Skin epidermis (tissue), 12 donors: ENCODE data around the gene KCNIP3.
"Not testable (repeated sequence)": the region's sequence is repeated elsewhere in the genome, so short reads cannot be mapped to it uniquely, and the experiment has no call there.

Experiments
- H3K27ac ChIP-seq, 21 experiments: fragments of 200-600 bp; sonication (generic) in 11 of 21; one replicate each; pipeline ENCODE4 v1.5.0; 2020; ENCODE audit warnings: mild to moderate bottlenecking in 3 of 21, inconsistent platforms in 2 of 21, moderate library complexity in 2 of 21
- H3K4me3 ChIP-seq, 7 experiments: fragments of 200-600 bp; sonication (generic) in 2 of 7; one replicate each; pipeline ENCODE4 v1.5.0; 2020; ENCODE audit warnings: inconsistent platforms in 2 of 7, mild to moderate bottlenecking in 2 of 7, moderate library complexity in 1 of 7

Gene KCNIP3

GRCh38 chr2:95389245-95390119 lies 92.3 kb downstream of the KCNIP3 start:
- H3K27ac ChIP-seq, result no peak overlapping the region

GRCh38 chr2:95390272-95390880 lies 93.2 kb downstream of the KCNIP3 start:
- no peak overlapping the region for H3K27ac ChIP-seq
- H3K4me3 ChIP-seq, result no peak overlapping the region

More at GRCh38 chr2:95389245-95390119, 92.3 kb downstream of the KCNIP3 start:
- H3K4me3 ChIP-seq, result no peak overlapping the region

GRCh38 chr2:95390881-95391321 lies 93.8 kb downstream of the KCNIP3 start:
- H3K27ac ChIP-seq, result no peak overlapping the region
- H3K4me3 ChIP-seq, result no peak overlapping the region

- no peak overlapping the region for H3K27ac ChIP-seq
Observed at GRCh38 chr2:95391641-95392310, 94.6 kb downstream of the KCNIP3 start.

GRCh38 chr2:95392320-95392719 lies 95.2 kb downstream of the KCNIP3 start:
- H3K27ac ChIP-seq, result no peak overlapping the region

More at GRCh38 chr2:95391641-95392310, 94.6 kb downstream of the KCNIP3 start:
- no peak overlapping the region for H3K4me3 ChIP-seq

GRCh38 chr2:95392730-95393455 lies 95.7 kb downstream of the KCNIP3 start:
- no peak overlapping the region for H3K27ac ChIP-seq
- no peak overlapping the region for H3K4me3 ChIP-seq

More at GRCh38 chr2:95392320-95392719, 95.2 kb downstream of the KCNIP3 start:
- no peak overlapping the region for H3K4me3 ChIP-seq

- H3K4me3 ChIP-seq, result no peak overlapping the region
Observed at GRCh38 chr2:95393901-95394300, 96.8 kb downstream of the KCNIP3 start.

GRCh38 chr2:95399061-95399460 lies 101.9 kb downstream of the KCNIP3 start:
- Histone ChIP-seq H3K4me3 (no peak overlapping the region), H3K27ac (no peak overlapping the region)

More at GRCh38 chr2:95393901-95394300, 96.8 kb downstream of the KCNIP3 start:
- no peak overlapping the region for H3K27ac ChIP-seq

- Histone ChIP-seq H3K27ac (peak overlapping the region in 1 of 21 experiments; percentile 89), H3K4me3 (peak overlapping the region in 4 of 7 experiments; percentile 60 to 97 (median 86))
Observed at GRCh38 chr2:95401480-95401879, 104.3 kb downstream of the KCNIP3 start.

- peak overlapping the region in 20 of 21 experiments; percentile 27 to 92 (median 80) for H3K27ac ChIP-seq
Observed at GRCh38 chr2:95402004-95402369, 104.8 kb downstream of the KCNIP3 start.

GRCh38 chr2:95402370-95403203 lies 105.4 kb downstream of the KCNIP3 start, which contains the start of gene FAHD2A:
TSS of gene FAHD2A (plus strand) at chr2:95402708. CDS start at chr2:95405559, 2,851 bp downstream.
- Histone ChIP-seq H3K4me3 (peak within 1 kb of the TSS; percentile 60 to 97 (median 88)), H3K27ac (peak within 1 kb of the TSS; percentile 65 to 92 (median 80))

More at GRCh38 chr2:95402004-95402369, 104.8 kb downstream of the KCNIP3 start:
- H3K4me3 ChIP-seq, result peak overlapping the region; percentile 60 to 97 (median 88)

GRCh38 chr2:95403204-95403721 lies 106.1 kb downstream of the KCNIP3 start:
- peak overlapping the region; percentile 60 to 97 (median 88) for H3K4me3 ChIP-seq
- H3K27ac ChIP-seq, result peak overlapping the region in 16 of 21 experiments; percentile 67 to 92 (median 84)

GRCh38 chr2:95403824-95404223 lies 106.7 kb downstream of the KCNIP3 start:
- Histone ChIP-seq H3K4me3 (peak overlapping the region in 1 of 7 experiments; percentile 85), H3K27ac (peak overlapping the region in 2 of 21 experiments; percentile 87 to 91)

- H3K4me3 ChIP-seq, H3K27ac ChIP-seq: not testable (repeated sequence)
Observed at GRCh38 chr2:95404676-95405075, 107.5 kb downstream of the KCNIP3 start.

- not testable (repeated sequence) for H3K27ac ChIP-seq, H3K4me3 ChIP-seq
Observed at GRCh38 chr2:95411239-95411638, 114.1 kb downstream of the KCNIP3 start.

GRCh38 chr2:95414015-95414594 lies 117.0 kb downstream of the KCNIP3 start:
- not testable (repeated sequence) for H3K4me3 ChIP-seq, H3K27ac ChIP-seq

GRCh38 chr2:95415138-95415537 lies 118.0 kb downstream of the KCNIP3 start:
- not testable (repeated sequence) for H3K27ac ChIP-seq, H3K4me3 ChIP-seq

- not testable (repeated sequence) for H3K27ac ChIP-seq, H3K4me3 ChIP-seq
Observed at GRCh38 chr2:95415561-95415960, 118.4 kb downstream of the KCNIP3 start.
